Raji (cell line): ENCODE results near the gene THSD7B.

Experiments
- POLR2A ChIP-seq: IDR thresholded peaks from 2 replicates; pipeline ENCODE4 v1.6.1; 2011; ENCODE audit warnings: low read depth, low read length, control low read depth; ENCODE audit not compliant: insufficient read depth

Gene THSD7B

GRCh38 chr2:136777391-136777790 lies 12.0 kb downstream of the THSD7B start:
- no peak for TF ChIP-seq POLR2A

GRCh38 chr2:136783856-136784255 lies 18.5 kb downstream of the THSD7B start:
- TF ChIP-seq POLR2A = no peak

GRCh38 chr2:136785215-136785614 lies 19.9 kb downstream of the THSD7B start:
- no peak for TF ChIP-seq POLR2A

DNA sequence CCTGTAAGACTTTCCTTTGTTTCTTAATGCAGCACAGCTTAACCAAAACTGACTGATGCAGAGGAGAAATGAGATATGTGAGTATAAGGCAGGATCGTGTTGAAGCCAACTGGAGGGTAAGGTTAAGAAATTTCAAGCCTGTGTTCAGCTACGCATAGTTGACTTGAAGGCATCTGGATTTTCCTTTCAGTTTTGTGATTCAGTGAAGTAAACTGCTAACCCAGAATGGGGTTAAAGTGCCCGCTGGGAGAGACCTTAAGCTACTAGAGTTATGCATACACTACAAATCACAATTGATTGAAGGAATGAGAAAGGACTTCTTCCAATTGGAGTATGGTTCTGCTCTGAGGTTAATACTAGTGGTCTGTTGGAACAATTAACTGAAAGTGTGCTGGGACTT lies 22.6 kb downstream of the THSD7B start:
- TF ChIP-seq POLR2A = no peak

DNA sequence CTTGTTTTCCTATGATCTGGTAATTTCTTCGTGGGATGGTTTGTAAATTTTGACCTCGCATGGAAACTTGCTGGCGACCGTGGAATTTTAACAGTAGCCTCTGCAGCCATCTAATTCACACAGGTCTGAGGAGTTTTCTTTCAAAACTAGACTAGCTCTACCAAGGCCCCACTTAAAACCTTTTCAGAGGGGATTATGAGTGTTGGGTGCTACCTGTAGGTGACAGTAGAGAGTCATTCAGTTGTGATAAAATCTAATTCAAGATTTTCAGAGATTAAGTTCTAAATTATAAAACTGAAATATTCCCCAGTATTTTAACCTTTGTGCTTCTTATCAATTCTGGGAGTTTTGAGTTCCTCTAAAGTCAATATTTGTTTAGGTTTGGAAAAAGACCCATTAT lies 31.0 kb downstream of the THSD7B start:
- TF ChIP-seq POLR2A = no peak

GRCh38 chr2:136798766-136799165 lies 33.4 kb downstream of the THSD7B start:
- no peak for TF ChIP-seq POLR2A

DNA sequence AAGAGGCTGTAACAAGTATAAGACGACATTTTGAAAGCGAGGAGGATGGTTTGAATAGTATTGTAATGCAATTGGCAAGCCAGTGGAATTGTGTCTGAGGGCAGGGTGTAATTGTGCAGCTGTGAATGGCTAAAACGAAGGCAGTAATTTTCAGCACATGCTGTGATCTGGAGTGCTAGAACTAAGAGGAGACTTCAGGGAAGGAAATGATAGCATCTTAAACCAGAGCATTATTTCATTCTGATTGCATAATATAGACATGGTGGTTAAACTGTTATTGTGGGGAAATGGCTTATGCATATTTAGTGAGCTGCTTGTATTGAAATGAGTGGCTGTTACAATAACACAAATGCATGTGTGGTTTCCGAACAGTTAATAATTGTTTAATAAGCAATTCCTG lies 36.3 kb downstream of the THSD7B start:
- no peak for TF ChIP-seq POLR2A

GRCh38 chr2:136809998-136810397 lies 44.7 kb downstream of the THSD7B start:
- TF ChIP-seq POLR2A = no peak

DNA sequence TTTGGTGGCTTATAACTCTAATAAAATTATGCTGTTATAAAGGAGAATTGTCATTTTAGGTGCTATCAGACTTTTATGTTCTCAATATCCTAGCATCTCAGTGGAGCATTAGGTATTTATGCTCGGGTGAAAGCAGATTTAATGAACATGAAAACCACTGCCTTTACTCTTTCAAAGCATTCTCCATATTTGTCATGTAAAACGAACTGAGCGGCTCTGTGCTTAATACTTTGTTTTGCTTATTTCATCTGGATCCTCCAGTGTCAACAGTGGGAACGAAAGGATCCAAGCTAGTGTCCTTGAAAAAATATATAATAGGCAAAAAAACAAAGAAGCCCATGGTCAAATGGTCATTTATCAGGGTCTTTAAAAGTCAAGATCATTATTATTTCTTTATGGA lies 53.5 kb downstream of the THSD7B start:
- TF ChIP-seq POLR2A = no peak

GRCh38 chr2:136823291-136823690 lies 57.9 kb downstream of the THSD7B start:
- no peak for TF ChIP-seq POLR2A

DNA sequence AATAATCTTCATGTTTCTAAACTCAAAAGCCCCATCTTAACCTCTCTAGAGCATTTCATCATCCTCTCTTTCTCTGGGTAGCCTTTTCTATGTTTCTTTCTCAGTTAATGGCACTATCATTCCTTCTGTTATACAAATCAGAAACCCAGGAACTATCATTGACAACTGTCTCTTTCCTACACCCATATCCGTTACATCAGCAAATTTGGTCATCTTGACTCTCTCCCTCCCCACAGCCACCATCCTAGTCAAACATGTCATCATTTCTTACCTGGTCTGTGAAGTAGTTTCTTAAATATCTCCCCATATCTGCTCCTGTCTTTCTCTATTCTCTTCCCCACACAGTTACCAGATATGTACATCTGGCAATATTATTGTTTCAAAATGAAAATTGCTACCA lies 62.8 kb downstream of the THSD7B start:
- TF ChIP-seq POLR2A = no peak

DNA sequence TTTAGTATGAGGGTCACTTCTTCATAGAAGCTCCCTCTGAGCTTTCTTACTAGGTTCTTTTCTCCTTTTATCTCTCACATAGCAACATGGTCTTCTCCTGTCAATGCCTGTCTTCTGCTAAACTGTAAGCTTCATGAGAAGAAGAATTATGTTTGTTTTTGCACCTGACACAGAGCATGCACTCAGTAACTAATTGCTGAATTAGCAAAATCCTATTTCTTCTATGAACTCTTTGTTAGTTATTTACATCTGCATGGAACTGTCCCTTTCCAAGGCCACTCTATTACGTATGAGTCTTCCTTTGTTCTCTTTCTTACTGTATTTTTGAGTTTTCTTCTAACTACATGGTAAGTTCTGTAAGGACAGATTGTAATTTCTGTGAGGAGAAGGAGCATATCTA lies 63.4 kb downstream of the THSD7B start:
- TF ChIP-seq POLR2A = no peak

DNA sequence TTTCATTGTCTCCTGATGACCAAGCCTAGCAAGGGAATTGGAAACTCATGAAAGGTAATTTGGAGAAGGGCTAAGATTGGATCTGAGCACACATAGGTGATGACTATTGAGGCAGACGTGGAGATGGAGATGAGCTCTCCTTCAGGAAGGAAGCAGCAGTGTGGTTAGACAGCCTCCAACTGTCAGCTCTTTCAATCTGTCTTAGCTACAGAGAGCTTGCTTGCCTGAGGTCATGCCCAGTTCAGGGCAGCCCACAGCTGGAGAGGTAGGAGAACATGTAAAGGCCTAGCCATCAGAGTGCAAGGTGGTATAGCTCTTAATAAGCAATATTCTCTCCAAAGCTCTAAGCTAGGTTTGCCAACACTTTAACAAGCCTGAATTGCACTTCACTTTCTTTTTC lies 79.2 kb downstream of the THSD7B start:
- TF ChIP-seq POLR2A = no peak

- no peak for TF ChIP-seq POLR2A
These were observed 93.3 kb downstream of the THSD7B start for GRCh38 chr2:136858656-136859055.

- no peak for TF ChIP-seq POLR2A
These were observed 95.2 kb downstream of the THSD7B start for GRCh38 chr2:136860443-136860958.

- TF ChIP-seq POLR2A = no peak
These were observed 98.1 kb downstream of the THSD7B start for GRCh38 chr2:136863468-136863867.

GRCh38 chr2:136863874-136864273 lies 98.5 kb downstream of the THSD7B start:
- TF ChIP-seq POLR2A = no peak

DNA sequence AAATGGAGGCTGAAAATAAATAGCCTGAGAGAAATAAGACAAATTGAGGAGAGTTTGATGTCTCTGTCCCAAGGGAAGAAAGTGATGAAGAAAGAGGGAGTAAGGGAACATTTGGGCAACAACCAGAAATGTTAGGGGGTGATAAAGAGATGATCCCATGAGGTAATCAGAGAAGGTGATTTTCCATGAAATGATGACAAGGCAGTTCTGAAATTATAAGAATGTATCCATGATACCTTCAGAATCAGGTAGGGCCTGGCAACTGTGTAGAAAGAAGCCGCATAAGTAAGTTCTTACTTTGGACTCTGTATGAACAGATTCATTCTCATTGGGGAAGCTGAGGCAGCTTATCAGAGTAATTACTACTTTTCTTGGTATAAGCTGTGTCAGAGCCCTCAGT lies 106.1 kb downstream of the THSD7B start:
- TF ChIP-seq POLR2A = no peak

GRCh38 chr2:136874258-136874657 lies 108.9 kb downstream of the THSD7B start:
- TF ChIP-seq POLR2A = no peak

DNA sequence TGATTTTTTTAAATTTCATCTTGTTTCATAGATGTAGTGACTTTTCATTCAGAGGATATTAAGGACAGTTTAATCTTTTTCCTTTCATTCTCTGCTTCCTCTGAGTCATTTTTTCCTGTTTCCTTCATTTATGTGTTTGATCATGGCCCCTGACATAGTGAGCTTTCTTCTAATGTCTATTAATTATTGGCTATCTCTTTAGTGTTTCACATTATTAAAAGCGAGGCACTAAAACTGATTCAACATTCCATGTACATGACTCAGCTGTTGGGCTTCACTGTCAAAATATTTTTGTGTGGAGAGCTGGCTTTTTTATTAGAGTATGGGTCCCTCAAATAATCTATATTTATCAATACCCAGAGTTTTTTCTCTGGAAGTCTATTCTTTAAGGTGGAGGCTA lies 125.8 kb downstream of the THSD7B start:
- no peak for TF ChIP-seq POLR2A
